BJ (cell line): ENCODE data around the gene FPR2. TPM values are rescaled to one million over a fixed set of nuclear protein-coding genes. Genes with fewer than 3 reads are reported as not detected.
"Not testable (repeated sequence)": the region's sequence is repeated elsewhere in the genome, so short reads cannot be mapped to it uniquely, and the experiment has no call there.

Experiments used
- CTCF ChIA-PET: fragments of 350-600 bp; formaldehyde crosslinking; extraction: SDS; loops from one replicate; lab custom pipeline; 2021; ENCODE audit warnings: antibody characterized with exemption, inconsistent platforms; lab: Yijun Ruan, JAX
- POLR2A ChIA-PET: fragments of 300-600 bp; sonication (Branson Sonifier 250); formaldehyde crosslinking; extraction: SDS; loops from one replicate; lab custom pipeline; 2021; ENCODE audit warnings: antibody characterized with exemption; lab: Charles Lee
- DNase-seq: peaks from one replicate; pipeline ENCODE4 v3.0.0-alpha.2; 2011; ENCODE audit warnings: low read depth
- H3K27me3 ChIP-seq: 2 replicates; pipeline ENCODE4 v1.6.0; 2011; ENCODE audit warnings: low read length; ENCODE audit not compliant: control insufficient read depth, insufficient read depth
- H3K36me3 ChIP-seq: 2 replicates; pipeline ENCODE4 v1.5.1; 2011; ENCODE audit warnings: low read length; ENCODE audit not compliant: control insufficient read depth, insufficient read depth
- H3K4me3 ChIP-seq: 2 replicates; pipeline ENCODE4 v1.5.1; 2011; ENCODE audit warnings: low read depth, mild to moderate bottlenecking, control low read depth, low read length
- CTCF ChIP-seq: IDR thresholded peaks from 2 replicates; pipeline ENCODE4 v1.5.1; 2011; ENCODE audit warnings: low read depth, mild to moderate bottlenecking, control low read depth, inconsistent platforms, low read length, moderate library complexity; ENCODE audit not compliant: insufficient read depth
- polyA plus RNA-seq: library from polyadenylated mRNA; depleted of rRNA; stranded (reverse); fragments of >200 nt; gene quantifications from 2 replicates; pipeline ENCODE4 v1.2.3, GENCODE V29; 2011

The FPR2 gene
- polyA plus RNA-seq, 1 experiment = not detected

GRCh38 chr19:51772977-51773376 lies 12.0 kb downstream of the FPR2 start:
- TF ChIP-seq CTCF = no peak
- DNase-seq = no peak
- ChIA-PET CTCF (no interaction called here), POLR2A (no interaction called here)
- Histone ChIP-seq H3K27me3 (no peaks in the 10 kb centered on the region), H3K36me3 (no peaks in the 10 kb centered on the region), H3K4me3 (no peak overlapping the region)

GRCh38 chr19:51776561-51776960 lies 15.6 kb downstream of the FPR2 start:
- POLR2A ChIA-PET, H3K36me3 ChIP-seq, H3K27me3 ChIP-seq, DNase-seq, H3K4me3 ChIP-seq: not testable (repeated sequence)
- CTCF ChIA-PET = interaction anchor here (1.6 to 2.2 kb wide), 6 partner anchors 32 to 303 kb away, joined by 4 to 29 read pairs (median 12); no protein-coding TSS in a partner anchor

- Histone ChIP-seq H3K4me3 (no peak overlapping the region), H3K36me3 (no peaks in the 10 kb centered on the region), H3K27me3 (no peaks in the 10 kb centered on the region)
- peak; percentile 75 for TF ChIP-seq CTCF
- POLR2A ChIA-PET = no interaction called here
- peak; percentile 11 for DNase-seq
- CTCF ChIA-PET = interaction anchor here (0.7 to 2.2 kb wide), 34 partner anchors 8 to 356 kb away, joined by 3 to 29 read pairs (median 4); no protein-coding TSS in a partner anchor
These were observed 16.8 kb downstream of the FPR2 start for GRCh38 chr19:51777570-51778462.

- TF ChIP-seq CTCF = no peak
- no peak for DNase-seq
- CTCF ChIA-PET = interaction anchor here (1.3 kb wide), 1 partner anchor 122 kb away, joined by 3 read pairs; no protein-coding TSS in a partner anchor
- H3K36me3 ChIP-seq = no peaks in the 10 kb centered on the region
- no peak overlapping the region for H3K4me3 ChIP-seq
- POLR2A ChIA-PET = no interaction called here
- H3K27me3 ChIP-seq = no peaks in the 10 kb centered on the region
These were observed 18.2 kb downstream of the FPR2 start for GRCh38 chr19:51779181-51779580.

GRCh38 chr19:51779703-51780102 lies 18.7 kb downstream of the FPR2 start:
- ChIA-PET CTCF (interaction anchor here (1.3 kb wide), 1 partner anchor 123 kb away, joined by 3 read pairs; no protein-coding TSS in a partner anchor), POLR2A (no interaction called here)
- TF ChIP-seq CTCF = no peak
- no peak for DNase-seq
- Histone ChIP-seq H3K27me3 (no peaks in the 10 kb centered on the region), H3K36me3 (no peaks in the 10 kb centered on the region), H3K4me3 (no peak overlapping the region)
